Measurements from ENCODE around the gene MAGED4.

The MAGED4 gene

DNA sequence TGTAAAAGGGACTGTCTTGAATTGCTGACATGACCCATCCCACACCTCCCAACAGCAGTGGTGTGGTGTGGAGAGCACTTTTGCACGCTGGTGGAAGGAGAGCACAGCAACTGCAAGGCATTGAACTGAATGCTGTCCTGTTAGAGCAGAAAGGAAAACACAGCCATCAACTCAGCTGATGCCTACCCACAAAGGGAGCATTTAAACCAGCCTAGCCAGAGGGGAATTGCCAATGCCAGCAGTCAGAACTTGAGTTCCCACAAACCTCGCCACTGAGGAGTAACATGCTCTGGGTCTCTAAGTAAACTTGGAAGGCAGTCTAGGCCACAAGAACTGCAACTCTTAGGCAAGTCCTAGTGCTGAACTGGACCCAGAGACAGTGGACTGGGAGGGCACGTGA is 31.9 kb downstream of the MAGED4 start:
- DNase-seq (ENCODE audit: insufficient read length, low spot score) (no peak), FAIRE-seq (no peak)
- TF ChIP-seq POU2F2 (IDR thresholded peaks at IDR 0.05; ENCODE audit: low read depth, low read length) (no peak), PAX5 (IDR thresholded peaks at IDR 0.05; ENCODE audit: insufficient read depth, low read length, severe bottlenecking) (no peak), POLR2AphosphoS5 (IDR thresholded peaks at IDR 0.05; ENCODE audit: low read depth, low read length) (no peak), POLR2A (IDR thresholded peaks at IDR 0.05; ENCODE audit: low read depth, low read length) (no peak), SPI1 (IDR thresholded peaks at IDR 0.05; ENCODE audit: low read depth, low read length) (no peak), TAF1 (IDR thresholded peaks at IDR 0.05; ENCODE audit: low read depth, low read length) (no peak)

DNA sequence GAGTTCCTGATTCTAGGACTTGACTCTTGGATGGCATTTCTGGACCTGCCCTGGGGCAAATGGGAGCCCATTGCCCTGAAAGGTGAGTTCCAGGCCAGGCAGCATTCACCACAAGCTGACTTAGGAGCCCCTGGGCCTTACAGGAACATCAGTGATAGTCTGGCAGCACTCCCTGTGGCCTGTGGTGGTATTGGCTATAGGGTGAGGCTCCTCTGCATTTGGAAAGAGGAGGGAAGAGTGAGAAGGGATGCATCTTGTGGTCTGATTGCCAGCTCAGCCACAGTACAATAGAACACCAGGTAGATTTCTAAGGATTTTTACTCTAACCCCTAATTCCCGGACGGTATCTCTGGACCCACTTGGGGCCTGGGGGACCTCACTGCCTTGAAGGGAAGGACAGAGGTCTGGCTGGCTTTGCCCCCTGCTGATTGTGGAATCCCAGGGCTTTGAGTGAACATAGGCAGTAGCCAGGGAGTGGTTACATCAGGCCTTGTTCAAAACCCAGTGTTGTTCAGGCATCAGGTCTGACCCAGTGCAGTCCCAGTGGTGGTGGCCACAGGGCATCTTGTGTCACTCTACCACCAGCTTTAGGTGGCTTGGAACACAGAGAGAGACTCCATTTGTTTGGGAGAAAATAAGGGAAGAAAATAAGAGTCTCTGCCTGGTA is 32.9 kb downstream of the MAGED4 start:
- no peak for DNase-seq (ENCODE audit: insufficient read length, low spot score)
- FAIRE-seq, result no peak
- no peak for TF ChIP-seq POU2F2 (IDR thresholded peaks at IDR 0.05; ENCODE audit: low read depth, low read length)
- no peak for TF ChIP-seq PAX5 (IDR thresholded peaks at IDR 0.05; ENCODE audit: insufficient read depth, low read length, severe bottlenecking)
- no peak for TF ChIP-seq POLR2A (IDR thresholded peaks at IDR 0.05; ENCODE audit: low read depth, low read length)
- no peak for TF ChIP-seq SPI1 (IDR thresholded peaks at IDR 0.05; ENCODE audit: low read depth, low read length)
- no peak for TF ChIP-seq POLR2AphosphoS5 (IDR thresholded peaks at IDR 0.05; ENCODE audit: low read depth, low read length)
- TF ChIP-seq TAF1 (IDR thresholded peaks at IDR 0.05; ENCODE audit: low read depth, low read length), result no peak

DNA sequence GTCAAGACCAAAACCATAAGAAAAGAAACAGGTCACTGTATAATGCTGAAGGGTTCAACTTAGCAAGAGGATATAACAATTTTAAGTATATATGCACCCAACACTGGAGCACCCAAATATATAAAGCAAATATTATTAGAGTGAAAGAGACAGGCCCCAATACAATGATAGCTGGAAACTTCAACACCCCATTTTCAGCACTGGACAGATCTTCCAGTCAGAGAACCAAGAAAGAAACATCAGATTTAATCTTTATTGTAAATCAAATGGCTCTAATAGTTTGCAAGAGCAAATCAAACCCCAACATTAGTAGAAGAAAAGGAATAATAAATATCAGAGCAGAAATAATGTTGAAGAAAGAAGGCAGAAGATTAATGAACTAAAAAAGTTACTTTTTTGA is 36.2 kb downstream of the MAGED4 start:
- FAIRE-seq (no peak), DNase-seq (ENCODE audit: insufficient read length, low spot score) (no peak)
- TF ChIP-seq PAX5 (IDR thresholded peaks at IDR 0.05; ENCODE audit: insufficient read depth, low read length, severe bottlenecking), result no peak
- no peak for TF ChIP-seq SPI1 (IDR thresholded peaks at IDR 0.05; ENCODE audit: low read depth, low read length)
- TF ChIP-seq POLR2AphosphoS5 (IDR thresholded peaks at IDR 0.05; ENCODE audit: low read depth, low read length), result no peak
- no peak for TF ChIP-seq TAF1 (IDR thresholded peaks at IDR 0.05; ENCODE audit: low read depth, low read length)
- no peak for TF ChIP-seq POLR2A (IDR thresholded peaks at IDR 0.05; ENCODE audit: low read depth, low read length)
- TF ChIP-seq POU2F2 (IDR thresholded peaks at IDR 0.05; ENCODE audit: low read depth, low read length), result no peak

All from GM12891 (cell line).